Heart left ventricle (tissue), 16 donors: ENCODE results near the gene ZNF354C. TPM values are rescaled to one million over a fixed set of nuclear protein-coding genes. Genes with fewer than 3 reads are reported as not detected.

Experiments
- ATAC-seq, 4 donors: fragments of 200-7000 bp; cut with Tn5 transposase; one replicate each; pipeline ENCODE4 v1.9.1; 2020 to 2022; ENCODE audit warnings: moderate library complexity in 4 of 4, mild to moderate bottlenecking in 3 of 4, moderate number of reproducible peaks in 1 of 4
- DNase-seq, 5 donors: peaks; one replicate each; pipeline ENCODE4 v3.0.0-alpha.2; 2020
- H3K27ac ChIP-seq, 12 donors: fragments of 200-600 bp; sonication (generic) in 4 of 12; one replicate each; pipeline versions ENCODE4 v1.5.0 to v1.8.0; 2016 to 2022; ENCODE audit warnings: mild to moderate bottlenecking in 2 of 12
- H3K27me3 ChIP-seq, 9 donors: fragments of 200-600 bp; sonication (generic) in 2 of 9; one replicate each; pipeline versions ENCODE4 v1.5.1 to v1.8.0; 2016 to 2022; ENCODE audit warnings: mild to moderate bottlenecking in 3 of 9
- H3K36me3 ChIP-seq, 9 donors: fragments of 200-600 bp; sonication (generic) in 2 of 9; one replicate each; pipeline versions ENCODE4 v1.5.0 to v1.8.0; 2018 to 2022; ENCODE audit warnings: mild to moderate bottlenecking in 2 of 9
- H3K4me1 ChIP-seq, 12 donors: fragments of 200-600 bp; sonication (generic) in 4 of 12; one replicate each; pipeline versions ENCODE4 v1.5.0 to v1.8.0; 2016 to 2022; ENCODE audit warnings: mild to moderate bottlenecking in 3 of 12
- H3K4me3 ChIP-seq, 12 donors: fragments of 200-600 bp; sonication (generic) in 4 of 12; one replicate each; pipeline versions ENCODE4 v1.5.0 to v1.8.0; 2017 to 2022; ENCODE audit warnings: mild to moderate bottlenecking in 9 of 12, moderate library complexity in 4 of 12
- H3K9me3 ChIP-seq, 12 donors: fragments of 200-600 bp; sonication (generic) in 4 of 12; one replicate each; pipeline versions ENCODE4 v1.5.0 to v1.8.0; 2016 to 2022; ENCODE audit warnings: mild to moderate bottlenecking in 1 of 12
- CTCF ChIP-seq, 12 donors: fragments of 200-600 bp; sonication (generic) in 4 of 12; IDR thresholded peaks; one replicate each; pipeline versions ENCODE4 v1.5.0 to v1.8.0; 2018 to 2022; ENCODE audit warnings: antibody characterized with exemption in 12 of 12, mild to moderate bottlenecking in 5 of 12
- POLR2A ChIP-seq, 2 donors: fragments of 450-650 bp; IDR thresholded peaks; one replicate each; pipeline ENCODE4 v1.6.1; 2017; ENCODE audit warnings: antibody characterized with exemption in 2 of 2, mild to moderate bottlenecking in 2 of 2, moderate library complexity in 2 of 2
- WGBS, 4 donors: extraction: QIAGEN DNeasy Blood & Tissue Kit in 2 of 4; methylation state at CpG; one replicate each; pipeline versions ENCODE4 v1.1.5 to v1.1.7; 2013 to 2018; 5-methylcytosine and 5-hydroxymethylcytosine counted together
- intact Hi-C, 10 donors: fragments of 100-400 bp; cut with DNase I; formaldehyde crosslinking; loops; one replicate each; pipeline versions ENCODE4 v1.11.1 to v1.14.2; 2022
- polyA plus RNA-seq, 2 donors: library from polyadenylated mRNA; stranded (reverse); fragments of 200-250 nt; gene quantifications; one replicate each; pipeline ENCODE4 v1.2.3, GENCODE V29; 2013
- total RNA-seq, 9 donors: library from RNA; depleted of rRNA in 2 of 9; stranded (reverse); fragments of >200 nt in 2 of 9; fragmentation: NEBNext Ultra II Directional in 3 of 9; extraction: Animal tissue kit (Norgen Biotek cat#: 25700) in 3 of 9; gene quantifications; one replicate each; pipeline versions ENCODE4 v1.1.0 to v1.2.4, GENCODE V29; 2016 to 2023
- donor health status: ischemic (EF 13 %, LVEDD 7.1; RV severe dilation, severe dysfunction).
- donor health status: healthy with polysubstance abuse.
- donor health status: DM: no; HTN: yes; CAD: no.
- donor health status: DM: no; HTN: no; CAD: no.
- donor health status: ischemic (EF 25% LVEDD 6.9; RV normal size, moderate dysfunction).
- donor health status: ischemic (EF 25% LVEDD 5.7; RV mildly dilated, moderate dysfunction).
- donor health status: healthy.
- donor health status: DM: yes; HTN: yes; CAD: no.
- donor health status: ischemic (EF 35%, LVEDD 5.7; RV mildly dilated, moderate dysfunction).
- donor health status: nonischemic (EF 11% LVEDD 7.7; RV severe dilation, severe dysfunction).
- donor health status: DM: yes; HTN: yes; CAD: no.
- donor health status: PGD.
- donor health status: ischemic (EF 29% LVEDD 5.4; RV normal size, mild dysfunction).
- donor health status: nonischemic (EF 23%, LVEDD 6.1; RV moderate dilation, normal function).

The ZNF354C gene
- total and polyA plus RNA-seq, 11 donors: 1.3 to 5.7 (median 3.9) TPM

- TF ChIP-seq CTCF (IDR thresholded peaks at IDR 0.05) (no peak), POLR2A (IDR thresholded peaks at IDR 0.05) (no peak)
- Histone ChIP-seq H3K4me3 (no peak overlapping the region), H3K27ac (no peak overlapping the region), H3K27me3 (peaks cover 0 to 3% (median 0%) of the 10 kb centered on the region in 9 donors), H3K4me1 (no peaks in the 10 kb centered on the region), H3K9me3 (peaks cover 0 to 11% (median 0%) of the 10 kb centered on the region in 12 donors), H3K36me3 (no peaks in the 10 kb centered on the region)
- ATAC-seq: no peak
- intact Hi-C loops: no loop called here
- WGBS, 4 donors: 83 to 89% (median 85%) methylated on average over 2 of the region's 2 CpGs
- DNase-seq: no peak
Measured at GRCh38 chr5:179123109-179123426, 62.9 kb downstream of the ZNF354C start.

GRCh38 chr5:179123491-179124272 lies 63.5 kb downstream of the ZNF354C start:
- H3K4me3 ChIP-seq: no peak overlapping the region
- no peak for TF ChIP-seq CTCF (IDR thresholded peaks at IDR 0.05)
- TF ChIP-seq POLR2A (IDR thresholded peaks at IDR 0.05): no peak
- DNase-seq (no peak), ATAC-seq (no peak)
- H3K27me3 ChIP-seq: peaks cover 0 to 3% (median 0%) of the 10 kb centered on the region in 9 donors
- H3K36me3 ChIP-seq: no peaks in the 10 kb centered on the region
- H3K4me1 ChIP-seq: no peaks in the 10 kb centered on the region
- no peak overlapping the region for H3K27ac ChIP-seq
- WGBS, 4 donors: 91 to 94% (median 92%) methylated on average over 19 of the region's 19 CpGs
- peaks cover 0 to 11% (median 0%) of the 10 kb centered on the region in 12 donors for H3K9me3 ChIP-seq
- intact Hi-C loops: no loop called here

GRCh38 chr5:179124273-179124852 lies 64.2 kb downstream of the ZNF354C start:
- Histone ChIP-seq H3K9me3 (peaks cover 0 to 11% (median 0%) of the 10 kb centered on the region in 12 donors), H3K4me3 (no peak overlapping the region), H3K36me3 (peaks cover 0 to 5% (median 0%) of the 10 kb centered on the region in 9 donors), H3K27ac (no peak overlapping the region), H3K4me1 (no peaks in the 10 kb centered on the region), H3K27me3 (peaks cover 0 to 3% (median 0%) of the 10 kb centered on the region in 9 donors)
- ATAC-seq: no peak
- no peak for TF ChIP-seq POLR2A (IDR thresholded peaks at IDR 0.05)
- no peak for TF ChIP-seq CTCF (IDR thresholded peaks at IDR 0.05)
- intact Hi-C loops: no loop called here
- 89 to 92% (median 90%) methylated on average over 18 to 21 of the region's 21 CpGs for WGBS, 4 donors
- DNase-seq: no peak
